Measurements from ENCODE around the gene UGGT1. TPM values are rescaled to one million over a fixed set of nuclear protein-coding genes. Genes with fewer than 3 reads are reported as not detected.

The UGGT1 gene
- total and polyA plus RNA-seq, 2 experiments from 2014 or later = 8.3 to 38.4 TPM

GRCh38 chr2:128214251-128214650 is 123.3 kb downstream of the UGGT1 start:
- DNase-seq (ENCODE audit: low read depth in 1 of 2, low spot score in 1 of 2) = no peak
- Histone ChIP-seq H3K4me1 (ENCODE audit: low read depth) (no peaks in the 10 kb centered on the region), H3K9me3 (ENCODE audit: low read depth) (no peaks in the 10 kb centered on the region), H3K27ac (no peak overlapping the region), H3K27me3 (no peaks in the 10 kb centered on the region), H3K36me3 (no peaks in the 10 kb centered on the region), H3K4me3 (no peak overlapping the region)
- no peak for TF ChIP-seq CTCF (IDR thresholded peaks at IDR 0.05; ENCODE audit: low read depth, low read length)

- Histone ChIP-seq H3K4me1 (ENCODE audit: low read depth) (no peaks in the 10 kb centered on the region), H3K27ac (no peak overlapping the region), H3K4me3 (no peak overlapping the region), H3K9me3 (ENCODE audit: low read depth) (no peaks in the 10 kb centered on the region), H3K27me3 (no peaks in the 10 kb centered on the region), H3K36me3 (no peaks in the 10 kb centered on the region)
- DNase-seq (ENCODE audit: low read depth in 1 of 2, low spot score in 1 of 2) = no peak
- no peak for TF ChIP-seq CTCF (IDR thresholded peaks at IDR 0.05; ENCODE audit: low read depth, low read length)
Measured at GRCh38 chr2:128214866-128215460, 124.0 kb downstream of the UGGT1 start.

GRCh38 chr2:128215897-128216642 is 125.1 kb downstream of the UGGT1 start:
- Histone ChIP-seq H3K36me3 (no peaks in the 10 kb centered on the region), H3K4me3 (no peak overlapping the region), H3K9me3 (ENCODE audit: low read depth) (no peaks in the 10 kb centered on the region), H3K27ac (no peak overlapping the region), H3K27me3 (no peaks in the 10 kb centered on the region), H3K4me1 (ENCODE audit: low read depth) (no peaks in the 10 kb centered on the region)
- TF ChIP-seq CTCF (IDR thresholded peaks at IDR 0.05; ENCODE audit: low read depth, low read length) = no peak
- peak in 1 of 2 donors; percentile 10 for DNase-seq (ENCODE audit: low read depth in 1 of 2, low spot score in 1 of 2)

- H3K36me3 ChIP-seq = no peaks in the 10 kb centered on the region
- no peak for TF ChIP-seq CTCF (IDR thresholded peaks at IDR 0.05; ENCODE audit: low read depth, low read length)
- H3K27ac ChIP-seq = no peak overlapping the region
- H3K4me1 ChIP-seq (ENCODE audit: low read depth) = no peaks in the 10 kb centered on the region
- no peaks in the 10 kb centered on the region for H3K27me3 ChIP-seq
- no peaks in the 10 kb centered on the region for H3K9me3 ChIP-seq (ENCODE audit: low read depth)
- DNase-seq (ENCODE audit: low read depth in 1 of 2, low spot score in 1 of 2) = no peak
- no peak overlapping the region for H3K4me3 ChIP-seq
Measured at GRCh38 chr2:128217671-128218070, 126.7 kb downstream of the UGGT1 start.

GRCh38 chr2:128219891-128220290 is 128.9 kb downstream of the UGGT1 start:
- no peaks in the 10 kb centered on the region for H3K4me1 ChIP-seq (ENCODE audit: low read depth)
- TF ChIP-seq CTCF (IDR thresholded peaks at IDR 0.05; ENCODE audit: low read depth, low read length) = no peak
- H3K36me3 ChIP-seq = no peaks in the 10 kb centered on the region
- no peak for DNase-seq (ENCODE audit: low read depth in 1 of 2, low spot score in 1 of 2)
- no peak overlapping the region for H3K4me3 ChIP-seq
- H3K27me3 ChIP-seq = no peaks in the 10 kb centered on the region
- H3K9me3 ChIP-seq (ENCODE audit: low read depth) = no peaks in the 10 kb centered on the region
- no peak overlapping the region for H3K27ac ChIP-seq

Data from cardiac muscle cell (in vitro differentiated cells and primary cell).